Gastrocnemius medialis (tissue), 4 donors: ENCODE data around the gene PSMD5.

Experiments
- POLR2A ChIP-seq, 2 donors: fragments of 450-650 bp; IDR thresholded peaks; one replicate each; pipeline ENCODE4 v1.6.1; 2017; ENCODE audit warnings: antibody characterized with exemption in 2 of 2, mild to moderate bottlenecking in 2 of 2, moderate library complexity in 2 of 2
- TF ChIP-seq, protein P1 (sequence below), 5 experiments: fragments of 450-650 bp in 3 of 5; fragments of 200-600 bp in 2 of 5; sonication (generic) in 2 of 5; IDR thresholded peaks in 4 of 5; conservative IDR thresholded peaks in 1 of 5; 1 replicate in 4 of 5; 2 replicates in 1 of 5; pipeline ENCODE4 v1.5.1; 2016 to 2019; ENCODE audit warnings: antibody characterized with exemption in 5 of 5, mild to moderate bottlenecking in 3 of 5, moderate library complexity in 3 of 5

DNA sequence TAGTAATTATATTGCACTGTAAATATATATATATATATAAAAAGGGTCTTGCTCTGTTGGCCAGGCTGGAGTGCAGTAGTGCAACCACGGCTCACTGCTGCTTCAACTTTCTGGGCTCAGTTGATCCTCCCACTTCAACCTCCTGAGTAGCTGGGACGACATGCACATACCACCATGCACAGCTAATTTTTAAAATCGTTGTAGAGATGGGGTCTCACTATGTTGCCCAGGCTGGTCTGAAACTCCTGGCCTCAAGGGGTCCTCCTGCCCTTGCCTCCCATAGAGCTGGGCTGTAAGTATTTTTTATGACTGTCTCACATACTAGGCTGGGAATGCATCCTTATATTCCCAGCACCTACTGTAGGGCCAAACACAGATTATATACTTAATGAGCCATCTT lies 11.9 kb downstream of the PSMD5 start:
- TF ChIP-seq, protein P1, sequence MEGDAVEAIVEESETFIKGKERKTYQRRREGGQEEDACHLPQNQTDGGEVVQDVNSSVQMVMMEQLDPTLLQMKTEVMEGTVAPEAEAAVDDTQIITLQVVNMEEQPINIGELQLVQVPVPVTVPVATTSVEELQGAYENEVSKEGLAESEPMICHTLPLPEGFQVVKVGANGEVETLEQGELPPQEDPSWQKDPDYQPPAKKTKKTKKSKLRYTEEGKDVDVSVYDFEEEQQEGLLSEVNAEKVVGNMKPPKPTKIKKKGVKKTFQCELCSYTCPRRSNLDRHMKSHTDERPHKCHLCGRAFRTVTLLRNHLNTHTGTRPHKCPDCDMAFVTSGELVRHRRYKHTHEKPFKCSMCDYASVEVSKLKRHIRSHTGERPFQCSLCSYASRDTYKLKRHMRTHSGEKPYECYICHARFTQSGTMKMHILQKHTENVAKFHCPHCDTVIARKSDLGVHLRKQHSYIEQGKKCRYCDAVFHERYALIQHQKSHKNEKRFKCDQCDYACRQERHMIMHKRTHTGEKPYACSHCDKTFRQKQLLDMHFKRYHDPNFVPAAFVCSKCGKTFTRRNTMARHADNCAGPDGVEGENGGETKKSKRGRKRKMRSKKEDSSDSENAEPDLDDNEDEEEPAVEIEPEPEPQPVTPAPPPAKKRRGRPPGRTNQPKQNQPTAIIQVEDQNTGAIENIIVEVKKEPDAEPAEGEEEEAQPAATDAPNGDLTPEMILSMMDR (IDR thresholded peaks at IDR 0.05 in 4 of 5, conservative IDR thresholded peaks at IDR 0.05 in 1 of 5): no peak
- TF ChIP-seq POLR2A (IDR thresholded peaks at IDR 0.05): no peak
